Heart left ventricle (tissue), 16 donors: ENCODE data around the gene ARID3B. TPM values are rescaled to one million over a fixed set of nuclear protein-coding genes. Genes with fewer than 3 reads are reported as not detected.

Source experiments
- ATAC-seq, 4 donors: fragments of 200-7000 bp; cut with Tn5 transposase; one replicate each; pipeline ENCODE4 v1.9.1; 2020 to 2022; ENCODE audit warnings: moderate library complexity in 4 of 4, mild to moderate bottlenecking in 3 of 4, moderate number of reproducible peaks in 1 of 4
- DNase-seq, 5 donors: peaks; one replicate each; pipeline ENCODE4 v3.0.0-alpha.2; 2020
- H3K27ac ChIP-seq, 12 donors: fragments of 200-600 bp; sonication (generic) in 4 of 12; one replicate each; pipeline versions ENCODE4 v1.5.0 to v1.8.0; 2016 to 2022; ENCODE audit warnings: mild to moderate bottlenecking in 2 of 12
- H3K27me3 ChIP-seq, 9 donors: fragments of 200-600 bp; sonication (generic) in 2 of 9; one replicate each; pipeline versions ENCODE4 v1.5.1 to v1.8.0; 2016 to 2022; ENCODE audit warnings: mild to moderate bottlenecking in 3 of 9
- H3K36me3 ChIP-seq, 9 donors: fragments of 200-600 bp; sonication (generic) in 2 of 9; one replicate each; pipeline versions ENCODE4 v1.5.0 to v1.8.0; 2018 to 2022; ENCODE audit warnings: mild to moderate bottlenecking in 2 of 9
- H3K4me1 ChIP-seq, 12 donors: fragments of 200-600 bp; sonication (generic) in 4 of 12; one replicate each; pipeline versions ENCODE4 v1.5.0 to v1.8.0; 2016 to 2022; ENCODE audit warnings: mild to moderate bottlenecking in 3 of 12
- H3K4me3 ChIP-seq, 12 donors: fragments of 200-600 bp; sonication (generic) in 4 of 12; one replicate each; pipeline versions ENCODE4 v1.5.0 to v1.8.0; 2017 to 2022; ENCODE audit warnings: mild to moderate bottlenecking in 9 of 12, moderate library complexity in 4 of 12
- H3K9me3 ChIP-seq, 12 donors: fragments of 200-600 bp; sonication (generic) in 4 of 12; one replicate each; pipeline versions ENCODE4 v1.5.0 to v1.8.0; 2016 to 2022; ENCODE audit warnings: mild to moderate bottlenecking in 1 of 12
- CTCF ChIP-seq, 12 donors: fragments of 200-600 bp; sonication (generic) in 4 of 12; IDR thresholded peaks; one replicate each; pipeline versions ENCODE4 v1.5.0 to v1.8.0; 2018 to 2022; ENCODE audit warnings: antibody characterized with exemption in 12 of 12, mild to moderate bottlenecking in 5 of 12
- POLR2A ChIP-seq, 2 donors: fragments of 450-650 bp; IDR thresholded peaks; one replicate each; pipeline ENCODE4 v1.6.1; 2017; ENCODE audit warnings: antibody characterized with exemption in 2 of 2, mild to moderate bottlenecking in 2 of 2, moderate library complexity in 2 of 2
- WGBS, 4 donors: extraction: QIAGEN DNeasy Blood & Tissue Kit in 2 of 4; methylation state at CpG; one replicate each; pipeline versions ENCODE4 v1.1.5 to v1.1.7; 2013 to 2018; 5-methylcytosine and 5-hydroxymethylcytosine counted together
- intact Hi-C, 10 donors: fragments of 100-400 bp; cut with DNase I; formaldehyde crosslinking; loops; one replicate each; pipeline versions ENCODE4 v1.11.1 to v1.14.2; 2022
- polyA plus RNA-seq, 2 donors: library from polyadenylated mRNA; stranded (reverse); fragments of 200-250 nt; gene quantifications; one replicate each; pipeline ENCODE4 v1.2.3, GENCODE V29; 2013
- total RNA-seq, 9 donors: library from RNA; depleted of rRNA in 2 of 9; stranded (reverse); fragments of >200 nt in 2 of 9; fragmentation: NEBNext Ultra II Directional in 3 of 9; extraction: Animal tissue kit (Norgen Biotek cat#: 25700) in 3 of 9; gene quantifications; one replicate each; pipeline versions ENCODE4 v1.1.0 to v1.2.4, GENCODE V29; 2016 to 2023
- donor health status: ischemic (EF 13 %, LVEDD 7.1; RV severe dilation, severe dysfunction).
- donor health status: healthy with polysubstance abuse.
- donor health status: DM: no; HTN: yes; CAD: no.
- donor health status: DM: no; HTN: no; CAD: no.
- donor health status: ischemic (EF 25% LVEDD 6.9; RV normal size, moderate dysfunction).
- donor health status: ischemic (EF 25% LVEDD 5.7; RV mildly dilated, moderate dysfunction).
- donor health status: healthy.
- donor health status: DM: yes; HTN: yes; CAD: no.
- donor health status: ischemic (EF 35%, LVEDD 5.7; RV mildly dilated, moderate dysfunction).
- donor health status: nonischemic (EF 11% LVEDD 7.7; RV severe dilation, severe dysfunction).
- donor health status: DM: yes; HTN: yes; CAD: no.
- donor health status: PGD.
- donor health status: ischemic (EF 29% LVEDD 5.4; RV normal size, mild dysfunction).
- donor health status: nonischemic (EF 23%, LVEDD 6.1; RV moderate dilation, normal function).

The ARID3B gene
- total and polyA plus RNA-seq, 11 donors, result 1.3 to 4.3 (median 2.1) TPM

DNA sequence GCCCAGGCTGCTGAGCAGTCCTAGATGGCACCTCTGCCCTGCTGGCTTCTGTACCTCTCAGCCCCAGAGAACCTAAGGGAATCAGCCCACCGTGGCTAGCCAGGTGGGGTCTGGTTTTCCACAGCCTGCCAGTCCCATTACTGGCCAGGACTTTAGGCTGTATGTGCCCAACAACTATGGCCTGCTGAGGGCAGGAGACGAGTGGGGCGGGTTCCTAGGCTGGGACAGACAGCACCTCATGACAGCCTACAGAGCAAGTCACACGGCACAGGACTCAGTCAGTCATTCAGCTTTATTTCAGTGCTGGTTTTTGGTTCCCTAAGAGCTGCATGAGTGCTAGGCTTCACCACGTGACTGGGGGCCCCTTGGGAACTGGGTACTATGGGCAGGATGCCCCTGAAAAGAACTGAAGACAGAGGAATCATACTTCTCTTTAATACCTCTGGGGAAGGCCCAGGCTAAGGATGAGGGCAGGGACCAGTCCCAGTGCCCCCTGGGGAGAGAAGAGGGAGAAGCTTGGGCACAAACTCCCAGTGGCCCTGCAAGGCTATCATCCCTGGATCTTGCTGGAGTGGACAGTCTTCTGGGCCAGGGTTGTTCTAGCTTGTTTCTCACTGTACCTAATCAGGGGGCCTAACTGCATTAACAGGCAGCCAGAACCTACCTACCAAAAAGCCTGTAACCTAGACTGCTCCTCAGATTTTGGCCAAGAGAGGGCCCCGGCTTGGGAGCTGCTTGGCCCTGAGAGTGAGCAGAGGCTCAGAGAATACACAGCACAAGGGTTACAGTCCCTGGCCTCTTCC, 89.5 kb downstream of the ARID3B start:
- DNase-seq (no peak), ATAC-seq (no peak)
- intact Hi-C loops, result loop anchor here in 9 of 10 donors (5.0 to 10.0 kb wide), 4 partner anchors 258 to 324 kb away; partner anchors contain the start of gene RPP25 (in 3 of the 9)
- H3K27ac ChIP-seq, result no peak overlapping the region
- peaks cover 0 to 99% (median 99%) of the 10 kb centered on the region in 9 donors for H3K36me3 ChIP-seq
- no peak for TF ChIP-seq POLR2A (IDR thresholded peaks at IDR 0.05)
- no peak for TF ChIP-seq CTCF (IDR thresholded peaks at IDR 0.05)
- no peaks in the 10 kb centered on the region for H3K27me3 ChIP-seq
- no peaks in the 10 kb centered on the region for H3K9me3 ChIP-seq
- H3K4me3 ChIP-seq, result no peak overlapping the region
- H3K4me1 ChIP-seq, result peaks cover 0 to 10% (median 0%) of the 10 kb centered on the region in 12 donors
- WGBS, 4 donors, result 53 to 78% (median 71%) methylated on average over 3 to 6 of the region's 6 CpGs

- H3K9me3 ChIP-seq, result no peaks in the 10 kb centered on the region
- no peak for DNase-seq
- ATAC-seq, result no peak
- no peak overlapping the region for H3K4me3 ChIP-seq
- TF ChIP-seq CTCF (IDR thresholded peaks at IDR 0.05), result no peak
- TF ChIP-seq POLR2A (IDR thresholded peaks at IDR 0.05), result no peak
- 57 to 77% (median 67%) methylated on average over 3 of the region's 3 CpGs for WGBS, 4 donors
- peaks cover 0 to 10% (median 0%) of the 10 kb centered on the region in 12 donors for H3K4me1 ChIP-seq
- no peak overlapping the region for H3K27ac ChIP-seq
- H3K36me3 ChIP-seq, result peaks cover 0 to 99% (median 99%) of the 10 kb centered on the region in 9 donors
- no peaks in the 10 kb centered on the region for H3K27me3 ChIP-seq
- intact Hi-C loops, result loop anchor here in 9 of 10 donors (5.0 to 10.0 kb wide), 4 partner anchors 259 to 324 kb away; partner anchors contain the start of gene RPP25 (in 3 of the 9)
These were observed 90.0 kb downstream of the ARID3B start for GRCh38 chr15:74631087-74631385.

DNA sequence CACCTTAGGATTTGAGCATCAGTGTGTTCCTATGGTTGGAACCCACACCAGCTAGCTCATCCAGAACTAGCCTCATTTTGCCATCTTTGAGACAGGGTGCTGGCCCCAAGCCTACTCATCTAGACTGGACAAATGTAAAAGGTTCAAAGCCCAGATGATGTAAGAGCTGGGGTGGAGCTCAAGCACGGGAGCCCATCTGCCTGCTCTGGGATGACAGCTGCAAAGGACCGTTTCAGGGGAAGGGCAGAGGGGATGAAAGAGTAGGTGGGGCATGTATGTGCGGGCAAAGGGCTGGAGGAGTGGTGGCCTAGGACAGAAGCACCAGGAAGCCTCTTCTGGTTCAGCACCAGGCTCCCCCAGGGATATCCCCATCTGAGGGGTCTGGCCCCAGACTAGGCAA, 90.4 kb downstream of the ARID3B start:
- DNase-seq (no peak), ATAC-seq (no peak)
- no peak overlapping the region for H3K27ac ChIP-seq
- peaks cover 0 to 10% (median 0%) of the 10 kb centered on the region in 12 donors for H3K4me1 ChIP-seq
- TF ChIP-seq POLR2A (IDR thresholded peaks at IDR 0.05), result no peak
- TF ChIP-seq CTCF (IDR thresholded peaks at IDR 0.05), result no peak
- WGBS, 4 donors, result 57 to 68% (median 60%) methylated on average over 3 of the region's 3 CpGs
- H3K27me3 ChIP-seq, result no peaks in the 10 kb centered on the region
- H3K4me3 ChIP-seq, result no peak overlapping the region
- H3K36me3 ChIP-seq, result peaks cover 0 to 99% (median 99%) of the 10 kb centered on the region in 9 donors
- no peaks in the 10 kb centered on the region for H3K9me3 ChIP-seq
- intact Hi-C loops, result loop anchor here in 9 of 10 donors (5.0 to 10.0 kb wide), 4 partner anchors 259 to 323 kb away; partner anchors contain the start of gene RPP25 (in 3 of the 9)

DNA sequence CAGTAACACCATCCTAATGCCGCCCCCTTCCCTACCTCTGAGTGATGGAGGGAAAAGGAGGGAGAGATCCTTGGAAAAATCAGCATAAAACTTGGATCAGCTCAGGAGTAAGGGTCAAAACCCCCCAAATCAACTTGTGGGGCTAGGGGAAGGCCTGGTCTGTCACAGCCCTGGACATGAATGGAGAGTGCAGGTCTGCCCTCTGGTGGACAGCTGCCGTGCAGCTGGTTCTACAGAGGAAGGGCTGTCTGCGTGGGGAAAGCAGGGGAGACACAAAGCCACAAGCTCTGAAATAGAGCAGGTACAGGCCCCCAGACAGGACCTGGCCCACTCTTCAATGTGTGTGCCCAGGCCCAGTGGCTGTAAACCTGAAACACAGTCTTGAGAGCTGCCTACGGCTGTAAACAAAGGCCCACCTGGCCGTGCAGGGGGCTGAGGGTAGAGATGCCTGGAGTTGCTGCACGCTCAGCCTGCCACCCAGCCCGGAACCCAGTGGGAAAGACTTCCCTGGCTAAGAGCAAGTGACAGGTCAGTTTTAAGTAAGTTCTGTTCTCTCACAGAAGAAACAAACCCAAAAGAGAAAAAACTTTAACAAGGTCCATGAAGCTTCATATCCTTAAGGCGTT, 91.0 kb downstream of the ARID3B start:
- ATAC-seq (peak in 3 of 4 donors; percentile 57 to 66 (median 61)), DNase-seq (peak in 4 of 5 donors; percentile 42 to 79 (median 64))
- H3K27ac ChIP-seq, result no peak overlapping the region
- TF ChIP-seq POLR2A (IDR thresholded peaks at IDR 0.05), result no peak
- peak; percentile 65 to 87 (median 78) for TF ChIP-seq CTCF (IDR thresholded peaks at IDR 0.05)
- H3K4me1 ChIP-seq, result peaks cover 0 to 8% (median 0%) of the 10 kb centered on the region in 12 donors
- H3K4me3 ChIP-seq, result no peak overlapping the region
- no peaks in the 10 kb centered on the region for H3K27me3 ChIP-seq
- H3K9me3 ChIP-seq, result no peaks in the 10 kb centered on the region
- H3K36me3 ChIP-seq, result peaks cover 0 to 99% (median 99%) of the 10 kb centered on the region in 9 donors
- intact Hi-C loops, result loop anchor here (2.0 to 10.0 kb wide), 6 partner anchors 257 to 323 kb away; partner anchors contain the start of gene RPP25 (in 3 of the 10)
- WGBS, 4 donors, result 69 to 73% (median 70%) methylated on average over 8 of the region's 8 CpGs
